Stimulated activated memory B cell treated with anti-CD40 and anti-IgM and Interleukin-4, amounts not matched to agents 10 μg/mL and 1 μg/mL and 100 μg/mL, for 72 hours (primary cell): Measurements from ENCODE around the gene IGFN1.
A peak's percentile ranks its signal among the peaks of the same experiment; 100 is the strongest.
"Not testable (repeated sequence)": the region's sequence is repeated elsewhere in the genome, so short reads cannot be mapped to it uniquely, and the experiment has no call there.

Source experiments
- ATAC-seq: fragments of 150-1000 bp; cut with Tn5 transposase; 2 replicates; pipeline ENCODE4 v1.10.0; 2021
- H3K27ac Mint-ChIP-seq: one replicate; pipeline ENCODE4 v1.8.0; 2022; ENCODE audit warnings: mild to moderate bottlenecking, mixed read lengths
- H3K27me3 Mint-ChIP-seq: one replicate; pipeline ENCODE4 v1.8.0; 2022; ENCODE audit warnings: mixed read lengths
- H3K36me3 Mint-ChIP-seq: one replicate; pipeline ENCODE4 v1.8.0; 2022; ENCODE audit warnings: mixed read lengths
- H3K4me1 Mint-ChIP-seq: one replicate; pipeline ENCODE4 v1.8.0; 2022; ENCODE audit warnings: mixed read lengths
- H3K4me3 Mint-ChIP-seq: one replicate; pipeline ENCODE4 v1.8.0; 2022; ENCODE audit warnings: mild to moderate bottlenecking, moderate library complexity, mixed read lengths
- H3K9me3 Mint-ChIP-seq: one replicate; pipeline ENCODE4 v1.8.0; 2022; ENCODE audit warnings: mixed read lengths

IGFN1 gene

DNA sequence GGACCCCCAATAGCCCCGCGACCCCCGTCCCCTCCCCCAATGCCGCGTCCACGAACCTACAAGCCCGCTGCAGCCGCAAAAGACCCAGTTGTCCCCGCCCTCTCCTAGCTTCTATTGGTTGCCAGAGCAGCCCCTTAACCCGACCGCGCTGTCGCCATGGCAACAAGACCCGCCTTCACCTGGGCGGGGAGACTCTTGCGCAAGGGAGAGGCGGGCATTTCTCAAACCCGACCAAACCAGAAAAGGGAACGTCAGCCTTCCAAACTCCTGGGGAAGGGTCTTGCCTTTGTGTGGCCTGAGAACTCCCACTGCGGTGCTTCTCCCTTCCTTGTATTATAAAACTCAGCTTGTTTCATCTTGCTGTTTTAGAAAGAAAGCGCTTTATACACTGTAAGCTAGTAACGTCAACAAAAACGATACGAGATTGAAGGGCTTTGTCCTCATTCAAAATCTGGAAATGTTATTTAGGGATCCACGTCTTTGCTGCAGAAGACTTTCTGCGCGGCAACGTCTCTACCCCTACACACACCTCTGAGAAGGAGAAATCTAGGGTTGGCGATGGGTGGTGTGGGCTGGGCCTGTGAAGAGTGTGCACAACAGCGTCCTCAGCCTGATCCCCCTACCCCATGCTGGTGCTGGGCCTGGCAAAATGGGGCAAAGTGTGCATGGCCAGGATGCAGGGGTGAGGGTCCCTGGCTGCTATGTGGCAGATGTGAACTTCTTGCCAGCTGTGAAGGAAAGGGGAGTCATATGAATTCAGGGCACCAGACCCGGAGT, 36.0 kb upstream of the IGFN1 start, which contains the start of gene TMEM9:
Gene TMEM9, minus strand, starts transcription at position 86 of the 777 bp plus-strand sequence. CDS start 551 bp downstream, outside the sequence.
- peaks cover 35% of the 10 kb centered on the region for H3K27me3 Mint-ChIP-seq
- H3K4me1 Mint-ChIP-seq = peaks cover 13% of the 10 kb centered on the region
- H3K4me3 Mint-ChIP-seq = peak within 1 kb of the TSS; percentile 81
- ATAC-seq = peak; percentile 98
- H3K27ac Mint-ChIP-seq = peak within 1 kb of the TSS; percentile 80
- no peaks in the 10 kb centered on the region for H3K9me3 Mint-ChIP-seq
- H3K36me3 Mint-ChIP-seq = peaks cover 13% of the 10 kb centered on the region

DNA sequence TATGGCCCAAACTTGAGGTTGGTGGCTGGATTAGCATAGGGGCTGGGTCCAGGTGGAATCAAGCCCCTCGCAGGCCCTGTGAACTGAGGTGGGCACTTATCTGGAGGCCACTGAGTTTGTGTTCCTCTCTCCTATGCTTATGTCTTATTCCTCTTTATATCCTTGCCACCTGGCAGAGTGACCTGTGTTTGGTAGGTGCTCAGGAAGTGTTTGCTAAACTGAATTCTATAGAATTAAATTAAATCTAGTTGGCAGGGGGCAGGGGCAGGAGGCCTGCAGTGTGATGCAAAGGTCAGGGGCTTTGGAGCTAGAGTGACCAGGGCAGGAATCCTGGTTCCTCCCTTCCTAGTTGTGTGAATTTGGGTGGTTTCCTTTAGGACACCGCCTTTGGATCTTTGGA, 35.3 kb upstream of the IGFN1 start:
- Mint-ChIP-seq H3K4me1 (peaks cover 13% of the 10 kb centered on the region), H3K27ac (no peak overlapping the region), H3K9me3 (no peaks in the 10 kb centered on the region), H3K4me3 (no peak overlapping the region), H3K27me3 (peaks cover 35% of the 10 kb centered on the region), H3K36me3 (peaks cover 13% of the 10 kb centered on the region)
- ATAC-seq = no peak

DNA sequence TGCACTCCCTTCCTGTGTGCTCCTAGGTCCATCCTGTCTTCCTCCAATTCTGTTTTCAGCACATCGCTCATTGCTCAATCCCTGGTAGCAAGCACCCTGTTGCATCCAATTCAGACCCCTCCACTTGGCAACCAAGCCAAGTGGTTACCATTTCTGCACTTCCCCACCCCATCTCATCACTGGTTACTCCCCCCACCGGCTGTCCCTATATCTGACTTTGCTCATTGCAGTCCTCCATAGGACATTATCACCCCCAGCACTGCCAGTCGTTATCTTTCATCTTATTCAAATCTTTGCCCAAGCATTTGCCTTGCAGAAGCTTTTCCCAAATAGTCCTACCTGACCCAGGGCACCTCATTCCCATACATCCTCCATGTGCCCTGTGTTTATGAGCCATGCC, 34.3 kb upstream of the IGFN1 start:
- Mint-ChIP-seq H3K4me3 (no peak overlapping the region), H3K4me1 (peaks cover 13% of the 10 kb centered on the region), H3K27ac (no peak overlapping the region), H3K36me3 (peaks cover 5% of the 10 kb centered on the region), H3K9me3 (no peaks in the 10 kb centered on the region), H3K27me3 (peaks cover 35% of the 10 kb centered on the region)
- no peak for ATAC-seq

DNA sequence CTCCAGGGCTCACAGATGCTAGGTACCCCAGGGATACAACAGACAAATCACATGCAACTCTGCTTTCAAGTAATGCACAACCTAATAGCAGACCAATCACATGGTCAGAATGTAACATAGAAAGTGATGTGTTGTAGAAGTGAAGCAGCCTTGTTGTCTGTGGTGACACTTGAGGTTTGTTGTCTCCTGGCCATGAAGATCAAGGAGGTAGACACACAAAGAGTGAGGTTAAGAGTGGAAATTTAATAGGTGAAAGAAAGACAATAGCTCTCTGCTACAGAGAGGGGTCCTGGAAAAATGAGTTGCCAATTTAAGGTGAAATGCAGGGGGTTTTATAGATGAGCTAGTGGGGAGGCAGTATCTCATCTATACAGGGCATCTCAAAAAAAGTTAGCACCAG, 33.8 kb upstream of the IGFN1 start:
- no peaks in the 10 kb centered on the region for H3K9me3 Mint-ChIP-seq
- H3K4me3 Mint-ChIP-seq = no peak overlapping the region
- H3K36me3 Mint-ChIP-seq = peaks cover under 1% of the 10 kb centered on the region
- no peak for ATAC-seq
- H3K27me3 Mint-ChIP-seq = peaks cover 35% of the 10 kb centered on the region
- no peak overlapping the region for H3K27ac Mint-ChIP-seq
- peaks cover 13% of the 10 kb centered on the region for H3K4me1 Mint-ChIP-seq

DNA sequence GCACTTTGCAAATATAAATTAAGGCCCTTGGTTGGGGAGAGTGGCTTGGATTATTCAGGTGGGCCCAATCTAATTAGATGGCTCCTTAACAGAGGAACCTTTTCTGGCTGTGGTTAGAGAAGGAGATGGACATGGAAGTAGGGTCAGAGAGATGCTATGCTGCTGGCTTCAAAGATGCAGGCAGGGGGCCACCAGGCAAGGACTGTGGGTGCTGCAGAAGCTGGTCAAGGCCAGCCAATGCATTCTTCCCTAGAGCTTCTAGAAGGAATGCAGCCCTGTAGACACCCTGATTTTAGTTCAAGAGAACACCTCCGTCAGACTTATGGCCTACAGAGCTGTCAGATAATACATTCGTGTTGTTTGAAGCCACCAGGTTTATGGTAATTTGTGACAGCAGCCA, 32.7 kb upstream of the IGFN1 start:
- ATAC-seq = no peak
- H3K4me3 Mint-ChIP-seq = no peak overlapping the region

DNA sequence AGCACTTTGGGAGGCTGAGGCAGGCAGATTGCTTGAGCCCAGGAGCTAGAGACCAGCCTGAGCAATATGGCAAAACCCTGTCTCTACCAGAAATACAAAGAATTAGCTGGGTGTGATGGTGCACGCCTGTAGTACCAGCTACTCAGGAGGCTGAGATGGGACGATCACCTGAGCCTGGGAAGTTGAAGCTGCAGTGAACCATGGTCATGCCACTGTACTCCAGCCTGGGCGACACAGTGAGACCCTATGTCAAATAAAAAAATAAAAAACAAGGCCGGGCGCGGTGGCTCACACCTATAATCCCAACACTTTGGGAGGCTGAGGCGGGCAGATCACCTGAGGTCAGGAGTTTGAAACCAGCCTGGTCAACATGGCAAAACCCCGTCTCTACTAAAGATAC, 27.6 kb upstream of the IGFN1 start:
- H3K27ac Mint-ChIP-seq, H3K4me1 Mint-ChIP-seq, H3K4me3 Mint-ChIP-seq, H3K9me3 Mint-ChIP-seq, H3K36me3 Mint-ChIP-seq, ATAC-seq: not testable (repeated sequence)
- peaks cover 13% of the 10 kb centered on the region for H3K27me3 Mint-ChIP-seq

More for the DNA sequence above, 32.7 kb upstream of the IGFN1 start:
- no peak overlapping the region for H3K27ac Mint-ChIP-seq
- peaks cover 35% of the 10 kb centered on the region for H3K27me3 Mint-ChIP-seq
- peaks cover 13% of the 10 kb centered on the region for H3K4me1 Mint-ChIP-seq
- no peaks in the 10 kb centered on the region for H3K9me3 Mint-ChIP-seq
- no peaks in the 10 kb centered on the region for H3K36me3 Mint-ChIP-seq

DNA sequence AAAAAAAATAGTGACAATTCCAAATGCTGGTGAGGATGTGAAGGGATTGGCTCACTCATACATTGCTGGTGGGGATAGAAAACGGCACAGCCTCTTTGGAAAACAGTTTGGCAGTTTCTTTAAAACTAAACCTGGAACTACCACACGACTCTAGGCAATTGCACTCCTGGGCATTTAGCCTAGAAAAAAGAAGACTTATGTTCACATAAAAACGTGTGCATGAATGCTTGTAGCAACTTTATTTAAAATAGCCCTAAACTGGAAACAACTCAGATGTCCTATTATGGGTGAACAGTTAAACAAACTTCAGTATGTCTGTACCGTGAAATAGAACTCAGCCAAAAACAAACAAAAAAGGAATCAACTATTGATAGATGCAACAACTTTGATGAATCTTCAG, 26.9 kb upstream of the IGFN1 start:
- H3K4me1 Mint-ChIP-seq = no peaks in the 10 kb centered on the region
- peaks cover 6% of the 10 kb centered on the region for H3K27me3 Mint-ChIP-seq
- no peaks in the 10 kb centered on the region for H3K9me3 Mint-ChIP-seq
- no peaks in the 10 kb centered on the region for H3K36me3 Mint-ChIP-seq
- H3K27ac Mint-ChIP-seq = no peak overlapping the region
- no peak for ATAC-seq
- no peak overlapping the region for H3K4me3 Mint-ChIP-seq

DNA sequence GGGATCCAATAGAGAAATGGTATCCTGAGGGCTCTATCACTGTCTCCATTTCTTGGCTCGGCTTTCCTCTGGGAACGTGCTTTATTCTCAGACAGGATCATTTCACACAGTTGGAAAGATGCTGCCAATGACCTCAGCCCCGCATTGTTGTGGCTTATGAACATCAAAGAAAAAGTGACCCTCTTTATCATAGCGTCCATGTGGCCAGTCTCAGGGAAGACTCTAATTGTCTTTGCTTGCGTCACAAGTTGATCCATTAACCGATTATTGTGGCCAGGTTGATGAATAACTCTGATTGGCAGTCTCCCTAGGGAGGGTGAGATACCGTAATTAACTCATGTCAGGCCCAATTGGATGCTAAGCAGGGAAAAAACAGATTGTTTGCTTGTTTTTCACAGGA, 26.0 kb upstream of the IGFN1 start:
- Mint-ChIP-seq H3K27ac (no peak overlapping the region), H3K9me3 (no peaks in the 10 kb centered on the region)

DNA sequence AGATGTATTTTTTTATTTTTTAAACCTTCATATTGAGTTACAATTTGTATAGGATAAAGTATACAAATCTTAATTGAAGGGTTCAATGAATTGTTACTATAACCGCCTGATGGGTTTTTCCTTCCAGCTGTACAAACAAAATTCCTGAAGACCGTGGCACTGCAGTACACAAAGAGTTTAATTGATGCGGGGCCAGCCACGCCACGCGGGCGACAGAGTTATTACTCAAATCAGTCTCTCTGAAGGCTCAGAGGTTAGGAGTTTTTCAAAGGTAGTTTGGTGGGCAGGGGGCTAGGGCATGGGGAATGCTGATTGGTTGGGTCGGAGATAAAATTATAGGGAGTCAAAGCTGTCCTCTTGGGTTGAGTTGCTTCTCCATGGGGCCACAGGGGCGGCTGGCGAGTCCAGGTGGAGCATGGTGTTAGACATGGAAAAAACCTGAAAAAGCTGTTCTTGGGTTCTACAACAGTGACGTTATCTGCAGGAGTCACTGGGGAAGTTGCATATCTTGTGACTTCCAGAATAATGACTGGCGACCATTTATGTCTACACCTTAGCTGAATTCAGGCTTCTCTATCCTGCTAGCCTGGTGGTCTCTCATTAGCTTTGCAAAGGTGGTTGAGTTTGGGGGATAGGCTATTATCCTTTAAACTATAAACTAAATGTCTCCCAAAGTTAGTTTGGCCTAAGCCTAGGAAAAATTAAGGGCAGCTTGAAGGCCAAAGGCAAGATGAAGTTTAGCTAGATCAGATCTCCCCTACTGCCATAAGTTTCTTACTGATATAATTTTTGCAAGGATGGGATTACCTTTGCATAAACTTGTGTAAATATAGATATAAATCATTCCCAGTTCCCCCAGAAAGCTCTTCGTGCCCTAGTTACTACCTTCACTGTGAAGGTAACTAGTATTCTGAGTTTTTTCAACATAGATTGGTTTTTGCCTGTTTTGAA, 23.3 kb upstream of the IGFN1 start:
- Mint-ChIP-seq H3K27me3 (no peaks in the 10 kb centered on the region), H3K27ac (no peak overlapping the region), H3K36me3 (no peaks in the 10 kb centered on the region), H3K4me3 (no peak overlapping the region), H3K9me3 (no peaks in the 10 kb centered on the region), H3K4me1 (peaks cover 18% of the 10 kb centered on the region)
- no peak for ATAC-seq

More for the DNA sequence above, 26.0 kb upstream of the IGFN1 start:
- Mint-ChIP-seq H3K4me1 (no peaks in the 10 kb centered on the region), H3K36me3 (no peaks in the 10 kb centered on the region), H3K4me3 (no peak overlapping the region), H3K27me3 (no peaks in the 10 kb centered on the region)
- ATAC-seq = no peak

DNA sequence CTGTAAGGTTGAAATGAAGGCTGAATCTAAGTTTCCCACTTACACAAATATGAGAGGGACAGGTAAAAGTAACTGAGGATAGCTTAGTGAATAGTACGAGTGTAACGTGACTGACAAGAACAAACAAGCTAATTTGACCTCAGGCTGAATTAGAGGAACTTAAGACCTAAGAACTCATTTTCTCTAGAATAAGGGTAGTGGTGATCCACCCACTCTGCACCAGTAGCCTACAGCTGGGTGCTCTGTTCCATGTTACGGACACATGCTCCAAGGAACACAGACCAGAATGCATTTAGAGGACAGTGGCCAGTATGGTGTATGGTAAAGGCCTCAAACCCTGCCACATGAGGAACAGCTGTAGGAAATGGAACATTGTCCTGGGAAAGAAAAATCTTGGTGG, 21.4 kb upstream of the IGFN1 start:
- Mint-ChIP-seq H3K36me3 (no peaks in the 10 kb centered on the region), H3K27ac (no peak overlapping the region), H3K27me3 (no peaks in the 10 kb centered on the region), H3K4me1 (peaks cover 18% of the 10 kb centered on the region), H3K9me3 (no peaks in the 10 kb centered on the region), H3K4me3 (no peak overlapping the region)
- ATAC-seq = no peak

DNA sequence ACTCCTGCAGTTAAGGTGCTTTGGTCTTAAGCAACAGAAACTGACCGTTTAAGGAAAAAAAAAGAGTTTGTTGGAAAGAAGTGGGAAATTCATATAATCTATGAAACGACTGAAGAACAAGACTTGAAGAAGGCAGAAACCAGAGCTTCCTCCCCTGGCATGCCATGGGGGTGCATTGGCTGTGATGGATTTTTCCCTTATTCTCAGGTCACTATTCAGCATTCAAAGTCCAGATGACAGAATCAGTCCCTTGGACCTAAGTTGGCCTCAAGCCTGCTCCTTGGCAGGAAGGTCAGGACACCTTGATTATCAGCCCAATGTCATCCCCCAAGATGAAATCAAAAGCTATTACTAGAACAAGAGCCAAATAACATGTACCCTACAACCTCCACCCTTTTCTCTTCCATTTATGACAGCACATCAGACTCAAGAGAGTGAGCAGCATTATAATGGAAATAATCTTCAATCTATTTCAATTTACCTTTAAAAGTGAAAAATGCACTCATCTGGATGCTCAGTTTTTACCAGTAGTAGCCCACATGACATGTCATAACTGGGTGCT, 20.6 kb upstream of the IGFN1 start:
- no peak overlapping the region for H3K4me3 Mint-ChIP-seq
- H3K4me1 Mint-ChIP-seq = peaks cover 18% of the 10 kb centered on the region
- peak overlapping the region; percentile 88 for H3K27ac Mint-ChIP-seq
- no peak for ATAC-seq
- H3K27me3 Mint-ChIP-seq = no peaks in the 10 kb centered on the region
- no peaks in the 10 kb centered on the region for H3K36me3 Mint-ChIP-seq
- H3K9me3 Mint-ChIP-seq = no peaks in the 10 kb centered on the region

DNA sequence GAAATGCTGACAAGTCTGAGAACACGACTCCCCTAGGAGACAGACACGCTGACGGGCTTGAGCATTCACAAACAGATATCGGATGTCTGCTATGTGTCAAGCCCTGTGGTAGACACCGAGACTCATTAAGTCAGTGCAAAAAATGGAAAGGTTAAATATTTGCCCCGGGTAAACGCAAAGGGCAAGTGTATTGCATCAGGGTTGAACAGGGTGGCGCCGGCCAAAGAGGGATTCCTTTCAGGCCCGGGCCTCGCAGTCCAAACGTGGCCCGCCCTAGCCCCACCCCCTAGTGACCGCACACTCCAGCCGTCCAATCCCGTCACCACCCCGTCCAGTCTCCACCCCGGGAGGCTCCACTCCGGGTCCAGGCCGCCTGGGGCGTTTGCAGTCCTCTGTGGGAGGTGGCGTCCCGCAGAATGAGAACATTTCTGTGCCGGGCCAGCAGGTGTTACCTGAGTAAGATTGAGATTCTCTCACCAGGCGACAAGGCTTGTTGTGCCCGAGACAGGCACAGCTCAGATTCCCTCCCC, 20.0 kb upstream of the IGFN1 start:
- Mint-ChIP-seq H3K27me3 (no peaks in the 10 kb centered on the region), H3K4me1 (peaks cover 18% of the 10 kb centered on the region), H3K9me3 (no peaks in the 10 kb centered on the region), H3K27ac (peak overlapping the region; percentile 88), H3K4me3 (peak overlapping the region; percentile 86), H3K36me3 (no peaks in the 10 kb centered on the region)
- ATAC-seq = peak; percentile 98

DNA sequence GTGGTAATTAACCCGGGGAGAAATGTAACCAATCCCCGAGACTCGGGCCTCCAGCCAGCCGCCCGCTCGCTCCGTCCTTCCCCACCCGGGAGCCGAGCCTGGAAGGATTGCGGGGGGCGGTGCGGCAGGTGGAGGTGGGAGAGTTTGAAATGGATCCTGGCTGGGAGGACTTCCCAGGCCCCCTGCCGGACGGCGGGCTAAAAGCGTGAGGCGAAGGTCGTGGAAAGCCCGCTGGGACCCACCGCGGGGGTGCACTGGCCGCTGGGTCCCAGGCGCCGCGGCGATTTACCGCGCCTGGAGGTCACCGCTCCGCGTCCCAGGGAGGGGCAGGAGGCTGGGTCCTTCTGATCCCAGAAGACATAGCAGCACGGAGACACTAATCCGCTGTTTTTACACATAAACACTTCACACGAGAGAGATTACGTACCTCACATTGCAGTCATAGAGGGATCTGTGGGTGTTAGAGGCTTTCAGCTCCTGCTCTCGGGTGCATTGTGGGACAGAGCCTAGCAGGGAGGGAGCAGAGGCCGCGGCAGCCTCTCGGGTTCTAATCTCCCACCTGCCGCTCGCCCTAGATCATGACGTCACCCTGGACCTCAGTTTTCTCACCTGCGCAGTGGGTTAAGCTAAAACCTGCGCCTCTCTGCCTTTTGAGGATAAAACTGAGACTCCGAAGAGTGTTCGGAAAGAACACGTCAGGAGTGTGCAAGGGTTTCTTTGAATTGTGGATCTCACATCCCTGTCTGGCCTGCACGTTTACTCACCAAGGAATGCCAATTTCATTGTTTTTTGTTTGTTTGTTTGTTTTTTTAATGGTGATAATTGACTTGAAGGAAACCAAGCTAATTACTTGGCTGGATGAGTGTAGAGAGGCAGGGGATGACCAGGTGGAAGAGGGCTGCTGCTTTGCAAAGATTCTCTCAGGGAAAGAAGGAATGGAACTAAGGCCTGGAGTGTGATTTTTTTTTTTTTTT, 19.3 kb upstream of the IGFN1 start:
- H3K9me3 Mint-ChIP-seq = no peaks in the 10 kb centered on the region
- H3K36me3 Mint-ChIP-seq = no peaks in the 10 kb centered on the region
- no peaks in the 10 kb centered on the region for H3K27me3 Mint-ChIP-seq
- peak overlapping the region; percentile 86 for H3K4me3 Mint-ChIP-seq
- peaks cover 18% of the 10 kb centered on the region for H3K4me1 Mint-ChIP-seq
- peak overlapping the region; percentile 88 for H3K27ac Mint-ChIP-seq
- ATAC-seq = peak; percentile 67

DNA sequence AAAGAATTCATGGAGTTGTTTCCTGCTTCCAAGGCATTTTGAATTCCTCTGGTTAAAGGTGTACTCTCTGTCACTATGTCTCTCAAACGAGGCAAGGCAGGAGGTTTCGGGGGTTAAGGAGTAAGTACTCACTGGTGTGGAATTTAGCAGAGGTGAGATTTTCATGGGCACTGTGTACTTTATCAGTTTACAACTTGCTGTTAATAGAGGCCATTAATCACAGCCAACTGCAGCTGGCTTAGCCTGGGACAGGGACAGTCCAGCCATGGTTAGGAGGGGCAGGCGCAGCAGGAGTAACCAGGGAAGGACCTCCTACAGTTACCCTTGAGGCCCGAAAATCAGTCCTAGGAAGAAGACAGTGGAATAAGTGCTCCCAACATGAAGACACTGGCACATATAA, 18.3 kb upstream of the IGFN1 start:
- peaks cover 7% of the 10 kb centered on the region for H3K27me3 Mint-ChIP-seq
- no peaks in the 10 kb centered on the region for H3K36me3 Mint-ChIP-seq
- peaks cover 18% of the 10 kb centered on the region for H3K4me1 Mint-ChIP-seq
- H3K4me3 Mint-ChIP-seq = no peak overlapping the region
- no peak for ATAC-seq
- H3K27ac Mint-ChIP-seq = no peak overlapping the region
- no peaks in the 10 kb centered on the region for H3K9me3 Mint-ChIP-seq
